GM23248 (cell line): ENCODE measurements around the gene TTN.

Source experiments
- EZH2 ChIP-seq: fragments of 200-600 bp; sonication (generic); IDR thresholded peaks from 2 replicates; pipeline ENCODE4 v1.6.1; 2018; ENCODE audit warnings: antibody characterized with exemption, mild to moderate bottlenecking; ENCODE audit not compliant: insufficient read depth, poor library complexity, severe bottlenecking
- EZH2phosphoT487 ChIP-seq: fragments of 200-600 bp; sonication (generic); IDR thresholded peaks from 2 replicates; pipeline ENCODE4 v1.6.1; 2018; ENCODE audit warnings: antibody characterized with exemption, moderate library complexity, mild to moderate bottlenecking, low read depth; ENCODE audit not compliant: insufficient read depth

GRCh38 chr2:178761759-178762371 is 45.4 kb downstream of the TTN start:
- TF ChIP-seq EZH2 = no peak
- TF ChIP-seq EZH2phosphoT487 = no peak
